GM19463 (cell line): ENCODE measurements around the gene FUBP3.
A peak's percentile ranks its signal among the peaks of the same experiment; 100 is the strongest.
"Not testable (repeated sequence)": the region's sequence is repeated elsewhere in the genome, so short reads cannot be mapped to it uniquely, and the experiment has no call there.

Experiments used
- ATAC-seq: cut with Tn5 transposase; IDR thresholded peaks from one replicate; pipeline ENCODE4 v1.9.1; 2021; ENCODE audit warnings: mild to moderate bottlenecking, moderate library complexity; ENCODE audit not compliant: unreplicated experiment

FUBP3 gene

DNA sequence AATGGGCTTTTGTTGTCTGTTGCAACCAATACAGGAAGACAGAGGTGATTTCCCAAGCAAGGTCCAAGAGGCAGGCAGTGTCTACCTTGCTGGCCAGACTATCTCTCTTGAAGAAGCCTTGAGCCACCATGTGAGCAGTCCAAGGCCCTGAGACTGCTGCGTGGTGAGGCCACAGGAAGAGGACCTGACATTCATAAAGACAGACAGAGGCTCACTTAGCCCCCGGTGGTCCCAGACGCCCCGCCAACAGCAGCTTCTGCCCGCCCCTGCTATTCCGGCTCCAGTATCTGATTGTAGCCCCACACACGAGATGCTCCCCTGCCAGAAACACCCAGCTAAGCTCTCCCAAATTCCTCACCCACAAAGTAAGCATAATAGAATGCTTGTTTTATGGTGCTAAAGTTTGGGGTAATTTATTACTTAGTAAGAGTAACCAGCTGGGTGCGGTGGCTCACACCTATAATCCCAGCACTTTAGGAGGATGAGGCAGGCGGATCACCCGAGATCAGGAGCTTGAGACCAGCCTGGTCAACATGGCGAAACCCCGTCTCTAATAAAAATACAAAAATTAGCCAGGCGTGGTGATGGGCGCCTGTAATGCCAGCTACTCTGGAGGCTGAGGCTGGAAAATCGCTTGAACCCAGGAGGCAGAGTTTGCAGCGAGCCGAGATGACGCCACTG lies 22.8 kb upstream of the FUBP3 start:
- ATAC-seq = no peak

DNA sequence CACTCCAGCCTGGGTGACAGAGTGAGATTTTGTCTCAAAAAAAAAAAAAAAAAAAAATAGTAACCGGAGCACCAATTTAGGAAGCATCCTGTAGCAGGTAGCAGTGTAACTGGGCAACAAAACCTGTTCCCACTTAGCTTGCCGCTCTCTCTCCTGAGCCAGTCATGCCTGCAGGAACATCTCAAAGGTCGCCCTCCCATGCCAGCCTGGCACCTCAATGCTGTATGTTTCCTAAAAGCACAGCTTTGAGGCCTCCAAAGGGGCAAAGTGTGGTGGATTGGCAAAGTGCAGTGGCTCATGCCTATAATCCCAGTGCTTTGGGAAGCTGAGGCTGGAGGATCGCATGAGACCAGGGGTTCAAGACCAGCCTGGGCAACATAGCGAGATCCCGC lies 22.3 kb upstream of the FUBP3 start:
- no peak for ATAC-seq

GRCh38 chr9:130561056-130561455 lies 18.3 kb upstream of the FUBP3 start:
- ATAC-seq = no peak

- ATAC-seq = not testable (repeated sequence)
Measured at GRCh38 chr9:130562525-130562924, 16.9 kb upstream of the FUBP3 start.

DNA sequence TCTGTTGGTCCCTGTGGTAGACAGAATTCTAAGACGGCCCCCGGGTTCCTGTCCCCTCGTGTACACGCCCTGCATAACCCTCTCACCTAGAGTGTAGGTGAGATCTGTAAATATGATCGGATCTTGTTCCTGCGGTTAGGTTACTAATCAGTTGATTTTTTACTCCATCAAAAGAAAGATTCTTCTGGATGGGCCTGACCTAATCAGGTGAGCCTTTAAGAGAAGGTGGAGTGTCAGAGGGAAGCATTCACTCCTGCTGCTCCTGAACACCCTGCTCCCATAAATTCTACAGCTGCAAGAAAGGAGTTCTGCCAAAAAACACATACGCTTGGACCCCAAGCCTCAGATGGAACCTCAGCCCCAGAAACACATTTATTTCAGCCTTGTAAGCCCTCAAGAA lies 15.6 kb upstream of the FUBP3 start:
- ATAC-seq = no peak

DNA sequence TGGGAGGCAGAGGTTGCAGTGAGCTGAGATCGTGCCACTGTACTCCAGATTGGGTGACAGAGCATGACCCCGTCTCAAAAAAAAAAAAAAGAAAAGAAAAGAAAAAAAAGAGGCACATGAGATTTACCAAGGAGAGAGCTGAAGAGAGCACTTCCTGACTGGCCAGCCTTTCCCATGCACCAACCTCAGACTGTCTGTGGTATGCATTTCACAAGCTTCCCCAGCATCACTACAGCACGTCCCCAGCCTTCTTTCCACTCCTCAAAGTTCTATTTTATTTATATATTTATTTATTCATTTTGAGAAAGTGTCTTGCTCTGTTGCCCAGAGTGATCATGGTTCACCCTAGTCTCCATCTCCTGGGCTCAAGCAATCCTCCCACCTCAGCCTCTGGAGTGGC lies 13.6 kb upstream of the FUBP3 start:
- no peak for ATAC-seq

- ATAC-seq = no peak
Measured at GRCh38 chr9:130570208-130570607, 9.2 kb upstream of the FUBP3 start.

DNA sequence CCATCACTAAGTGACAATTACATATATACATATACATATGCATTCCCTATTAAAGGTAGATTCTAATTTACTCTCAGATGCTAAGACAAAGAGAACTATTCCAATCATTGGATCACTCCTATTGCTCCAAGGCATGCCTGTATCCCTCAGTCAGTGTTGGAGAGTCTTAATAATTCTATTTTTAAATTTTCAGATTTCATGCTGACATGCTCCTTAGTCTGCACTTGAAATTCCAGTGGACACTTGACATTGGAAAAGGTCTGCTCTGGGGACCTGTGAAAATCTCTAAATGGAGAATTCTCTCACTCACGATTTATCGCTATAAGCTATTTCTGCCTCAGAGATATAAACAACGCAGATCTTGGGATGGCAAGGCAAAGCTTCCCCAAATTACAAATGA lies 3.9 kb upstream of the FUBP3 start:
- ATAC-seq = no peak

GRCh38 chr9:130576176-130576575 lies 3.2 kb upstream of the FUBP3 start:
- no peak for ATAC-seq

- ATAC-seq = peak; percentile 35
Measured at GRCh38 chr9:130579738-130580463, 524 bp downstream of the FUBP3 start.

DNA sequence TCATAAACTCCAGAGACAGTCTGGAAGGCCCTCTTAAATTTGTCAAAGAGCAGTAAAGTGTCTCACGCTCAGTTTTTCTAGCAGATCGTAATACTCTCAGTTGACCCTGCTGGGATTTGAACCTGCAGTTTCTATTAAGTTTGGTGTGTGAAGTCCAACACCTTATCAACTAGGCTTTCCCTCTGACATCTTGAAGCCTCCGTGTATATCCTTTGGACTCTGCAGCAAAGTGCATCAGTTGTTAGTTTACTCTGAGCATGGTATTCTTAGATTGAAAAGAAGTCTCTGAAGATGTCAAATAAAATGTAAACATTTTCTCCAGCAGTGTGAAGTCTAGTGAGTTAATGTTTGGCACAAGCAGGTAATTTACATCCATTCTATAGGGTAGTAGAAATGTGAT lies 2.4 kb downstream of the FUBP3 start:
- no peak for ATAC-seq

GRCh38 chr9:130583271-130583670 lies 3.9 kb downstream of the FUBP3 start:
- no peak for ATAC-seq

- no peak for ATAC-seq
Measured at GRCh38 chr9:130587921-130588320, 8.5 kb downstream of the FUBP3 start.

DNA sequence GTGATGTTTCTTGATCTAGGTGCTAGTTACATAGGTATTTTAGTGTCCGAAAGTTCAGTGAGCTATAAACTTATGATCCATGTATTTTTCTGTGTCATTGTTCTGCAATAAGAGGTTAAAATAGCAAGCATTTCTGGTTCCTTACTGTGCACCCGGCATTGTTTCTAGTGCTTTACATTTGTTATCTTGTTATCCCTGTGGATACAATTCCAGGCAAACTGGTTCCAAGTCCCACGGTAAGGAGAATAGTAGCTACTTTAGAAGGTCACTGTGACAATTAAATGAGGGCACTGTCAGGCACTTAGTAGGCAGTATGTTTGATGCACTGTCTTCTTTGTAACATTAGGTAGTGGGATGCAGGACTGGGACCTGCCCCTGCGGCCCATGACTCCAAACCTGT lies 9.0 kb downstream of the FUBP3 start:
- no peak for ATAC-seq

- no peak for ATAC-seq
Measured at GRCh38 chr9:130589754-130590153, 10.4 kb downstream of the FUBP3 start.

GRCh38 chr9:130590305-130590704 lies 10.9 kb downstream of the FUBP3 start:
- ATAC-seq = no peak

GRCh38 chr9:130593020-130593419 lies 13.6 kb downstream of the FUBP3 start:
- no peak for ATAC-seq

GRCh38 chr9:130597228-130597627 lies 17.9 kb downstream of the FUBP3 start:
- no peak for ATAC-seq

DNA sequence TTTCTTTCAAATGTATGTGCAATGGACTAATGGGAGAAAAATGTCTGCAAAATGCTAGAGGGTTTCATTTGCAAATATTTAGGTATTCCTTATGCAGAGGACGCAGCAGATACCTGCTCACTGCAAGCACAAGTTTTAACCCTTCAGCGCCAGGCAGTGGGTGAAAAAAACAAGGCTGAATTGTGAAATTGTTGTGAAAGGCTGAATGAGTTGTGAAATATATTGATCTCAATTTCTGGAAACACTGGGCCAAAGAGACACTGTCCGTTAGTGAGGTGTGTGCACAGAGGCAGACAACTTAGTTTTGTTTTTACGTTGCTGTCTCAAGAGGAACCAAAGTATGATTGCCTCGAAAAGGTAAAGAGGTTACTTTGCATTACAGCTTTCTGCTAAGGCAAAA lies 18.8 kb downstream of the FUBP3 start:
- no peak for ATAC-seq

DNA sequence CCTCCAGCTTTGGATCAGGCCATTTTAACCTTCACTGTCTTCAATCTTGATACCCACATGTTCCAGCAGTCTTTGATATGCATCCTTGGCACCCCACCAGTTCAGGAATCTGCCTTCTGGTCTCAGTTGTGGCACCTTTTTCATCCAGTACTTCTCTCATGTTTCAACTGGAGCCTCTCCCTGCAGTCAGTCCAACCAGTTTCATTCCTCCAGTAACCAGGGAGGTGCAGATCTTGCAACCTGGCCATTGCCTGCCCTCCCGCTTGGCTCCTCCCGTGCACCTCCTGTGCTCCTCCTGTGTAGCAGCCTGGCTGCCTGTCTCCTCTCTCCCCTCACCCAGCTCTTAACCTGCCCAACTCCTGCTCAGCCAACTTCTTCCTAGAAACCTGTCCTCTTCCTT lies 20.2 kb downstream of the FUBP3 start:
- ATAC-seq = no peak

DNA sequence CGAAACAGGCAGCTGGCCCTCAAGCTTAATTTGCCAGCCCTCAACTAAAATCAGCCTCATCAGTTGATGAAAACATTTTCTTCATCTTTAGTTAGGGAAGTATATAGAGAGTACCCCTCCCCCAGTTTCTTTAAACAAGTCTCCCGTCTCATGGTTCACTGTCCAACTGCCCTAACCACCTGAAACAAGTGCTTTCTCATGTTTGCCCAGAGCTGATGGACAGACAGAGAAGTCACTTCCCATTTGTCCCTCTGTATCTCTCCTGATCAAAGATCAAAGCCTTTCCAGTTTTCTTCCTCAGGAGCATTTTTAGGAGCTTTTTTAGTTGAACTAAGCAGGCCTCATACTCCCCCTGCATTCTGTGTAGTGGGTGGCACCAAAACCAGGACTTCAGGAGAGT lies 21.7 kb downstream of the FUBP3 start:
- no peak for ATAC-seq

DNA sequence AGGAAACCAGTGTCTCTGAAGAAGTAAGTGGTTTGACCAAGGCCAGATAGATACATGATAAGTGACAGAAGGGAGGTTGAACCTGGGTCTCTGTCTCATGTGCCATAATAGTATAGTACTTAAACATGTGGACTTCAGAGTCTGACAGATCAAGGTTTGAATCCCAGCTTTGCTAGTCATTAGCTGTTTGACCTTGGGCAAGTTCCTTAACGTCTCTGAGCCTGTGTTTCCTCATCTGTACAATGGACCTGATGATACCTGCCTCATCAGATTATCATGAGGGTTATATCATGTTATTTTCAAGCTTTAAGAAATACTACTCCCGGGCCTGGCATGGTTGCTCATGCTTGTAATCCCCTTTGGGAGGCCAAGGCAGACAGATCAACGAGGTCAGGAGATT lies 24.9 kb downstream of the FUBP3 start:
- ATAC-seq = no peak
